ENCODE measurements around the gene SEMA3A.

DNA sequence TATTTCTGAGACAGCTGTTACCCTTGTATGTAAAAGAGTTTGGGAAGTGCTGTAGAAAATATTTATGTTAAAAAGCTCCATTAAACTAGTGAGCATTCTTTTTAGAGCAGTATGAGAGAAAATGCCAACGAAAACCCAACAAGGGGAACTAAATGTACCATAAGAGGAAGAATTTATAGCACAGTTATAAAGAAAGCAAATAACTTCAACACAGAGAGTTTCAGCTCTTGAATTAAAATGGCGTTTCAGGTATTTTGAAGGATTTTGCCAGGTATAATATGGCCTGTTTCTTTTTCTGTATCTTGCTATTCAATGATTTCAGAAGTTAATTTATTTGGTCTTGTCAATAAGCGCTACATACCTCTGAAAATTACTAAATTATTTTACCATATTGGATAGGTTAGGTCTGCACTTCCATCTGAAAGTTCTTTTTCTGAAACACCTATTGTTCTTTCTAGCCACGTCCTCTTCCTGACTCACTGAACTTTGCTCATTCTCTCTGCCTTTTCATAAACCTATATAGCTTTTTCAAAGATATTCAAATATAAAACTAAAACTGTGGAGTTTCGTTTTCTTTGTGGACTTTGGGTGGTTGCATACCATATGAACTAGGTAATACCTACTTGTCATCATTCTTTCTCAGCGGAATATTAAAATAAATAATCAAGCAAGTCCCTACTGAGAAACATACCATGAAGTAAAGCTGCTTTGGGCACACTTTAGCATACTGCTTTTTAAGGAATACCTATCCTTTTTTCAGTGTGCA is 136.1 kb downstream of the SEMA3A start:
- TF ChIP-seq TAF1 (IDR thresholded peaks at IDR 0.05; ENCODE audit: low read depth) (no peak), POLR2AphosphoS5 (IDR thresholded peaks at IDR 0.05) (no peak)
- TF ChIP-seq, protein P1, sequence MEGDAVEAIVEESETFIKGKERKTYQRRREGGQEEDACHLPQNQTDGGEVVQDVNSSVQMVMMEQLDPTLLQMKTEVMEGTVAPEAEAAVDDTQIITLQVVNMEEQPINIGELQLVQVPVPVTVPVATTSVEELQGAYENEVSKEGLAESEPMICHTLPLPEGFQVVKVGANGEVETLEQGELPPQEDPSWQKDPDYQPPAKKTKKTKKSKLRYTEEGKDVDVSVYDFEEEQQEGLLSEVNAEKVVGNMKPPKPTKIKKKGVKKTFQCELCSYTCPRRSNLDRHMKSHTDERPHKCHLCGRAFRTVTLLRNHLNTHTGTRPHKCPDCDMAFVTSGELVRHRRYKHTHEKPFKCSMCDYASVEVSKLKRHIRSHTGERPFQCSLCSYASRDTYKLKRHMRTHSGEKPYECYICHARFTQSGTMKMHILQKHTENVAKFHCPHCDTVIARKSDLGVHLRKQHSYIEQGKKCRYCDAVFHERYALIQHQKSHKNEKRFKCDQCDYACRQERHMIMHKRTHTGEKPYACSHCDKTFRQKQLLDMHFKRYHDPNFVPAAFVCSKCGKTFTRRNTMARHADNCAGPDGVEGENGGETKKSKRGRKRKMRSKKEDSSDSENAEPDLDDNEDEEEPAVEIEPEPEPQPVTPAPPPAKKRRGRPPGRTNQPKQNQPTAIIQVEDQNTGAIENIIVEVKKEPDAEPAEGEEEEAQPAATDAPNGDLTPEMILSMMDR (IDR thresholded peaks at IDR 0.05; ENCODE audit: poor library complexity, severe bottlenecking): no peak

Data from neural cell (in vitro differentiated cells).